H7 (cell line): ENCODE results near the gene GALNT10. TPM values are rescaled to one million over a fixed set of nuclear protein-coding genes. Genes with fewer than 3 reads are reported as not detected.

Experiments used
- DNase-seq: peaks from one replicate; pipeline ENCODE4 v3.0.0; 2012
- H3K27me3 ChIP-seq: 2 replicates; pipeline ENCODE4 v1.6.0; 2011; ENCODE audit warnings: mild to moderate bottlenecking, low read length; ENCODE audit not compliant: control insufficient read depth, insufficient read depth
- H3K36me3 ChIP-seq: replicated peaks from 2 replicates; pipeline ENCODE4 v1.5.1; 2011; ENCODE audit warnings: low read length; ENCODE audit not compliant: control insufficient read depth, insufficient read depth
- H3K4me3 ChIP-seq: 2 replicates; pipeline ENCODE4 v1.5.1; 2011; ENCODE audit warnings: low read depth, mild to moderate bottlenecking, control low read depth, low read length, moderate library complexity; ENCODE audit not compliant: insufficient read depth
- total RNA-seq: library from RNA; depleted of rRNA; stranded (reverse); fragments of >200 nt; shearing (Covaris generic); gene quantifications from 2 replicates; pipeline ENCODE4 v1.2.3, GENCODE V29; 2014

Gene GALNT10
- total RNA-seq, 1 experiment from 2014 or later = 13.8 TPM

DNA sequence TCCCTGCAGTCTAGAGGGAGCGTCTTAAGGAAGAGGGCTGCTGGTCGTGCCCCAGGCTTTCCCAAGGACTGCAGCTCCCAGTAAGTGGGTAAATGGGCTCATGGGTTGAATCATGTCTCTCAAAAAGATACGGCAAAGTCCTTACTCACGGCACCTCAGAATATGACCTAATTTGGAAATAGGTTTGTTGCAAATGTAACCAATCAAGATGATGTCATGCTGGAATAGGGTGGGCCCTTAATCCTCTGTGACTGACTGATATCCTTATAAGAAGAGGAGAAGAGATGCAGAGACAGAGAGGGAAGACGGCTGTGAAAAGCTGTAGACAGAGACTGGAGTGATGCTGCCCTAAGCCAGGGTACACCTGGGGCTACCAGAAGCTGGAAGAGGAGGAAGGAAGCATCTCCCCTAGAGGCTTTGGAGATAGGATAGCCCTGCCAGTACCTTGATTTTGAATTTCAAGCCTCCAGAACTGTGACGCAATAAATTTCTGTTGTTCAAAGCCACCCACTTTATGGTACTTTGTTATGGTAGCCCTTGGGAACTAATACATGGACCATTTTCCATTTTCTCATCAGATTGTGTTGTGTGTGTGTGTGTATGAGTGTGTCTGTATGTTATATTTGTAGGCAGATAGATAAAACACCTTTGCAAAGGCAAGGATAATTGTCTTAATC is 15.0 kb downstream of the GALNT10 start:
- H3K36me3 ChIP-seq = no peaks in the 10 kb centered on the region; the same call in 1 of the 2 replicates
- H3K27me3 ChIP-seq = no peaks in the 10 kb centered on the region
- H3K4me3 ChIP-seq = no peak overlapping the region
- DNase-seq = no peak

DNA sequence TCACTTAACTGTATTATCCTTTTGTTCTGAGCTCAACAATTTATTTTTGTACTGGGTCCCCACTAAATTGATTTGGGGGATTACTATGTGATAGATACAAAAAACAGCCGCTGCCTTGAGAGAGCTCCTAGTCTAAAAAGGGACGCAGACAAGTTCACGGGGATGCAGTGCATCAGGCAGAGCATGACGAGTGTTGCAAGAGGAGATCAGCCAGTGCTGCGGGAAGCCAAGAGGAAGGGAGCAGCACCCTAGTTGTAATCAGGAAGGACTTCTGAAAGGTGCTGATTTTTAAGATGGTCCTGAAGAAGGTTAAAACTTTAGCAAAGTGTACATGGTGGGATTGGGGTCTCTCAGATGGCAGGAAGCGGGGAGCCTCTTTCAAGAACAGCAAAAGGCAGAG is 15.8 kb downstream of the GALNT10 start:
- no peak for DNase-seq
- Histone ChIP-seq H3K4me3 (no peak overlapping the region), H3K27me3 (no peaks in the 10 kb centered on the region), H3K36me3 (no peaks in the 10 kb centered on the region; the same call in 1 of the 2 replicates)

DNA sequence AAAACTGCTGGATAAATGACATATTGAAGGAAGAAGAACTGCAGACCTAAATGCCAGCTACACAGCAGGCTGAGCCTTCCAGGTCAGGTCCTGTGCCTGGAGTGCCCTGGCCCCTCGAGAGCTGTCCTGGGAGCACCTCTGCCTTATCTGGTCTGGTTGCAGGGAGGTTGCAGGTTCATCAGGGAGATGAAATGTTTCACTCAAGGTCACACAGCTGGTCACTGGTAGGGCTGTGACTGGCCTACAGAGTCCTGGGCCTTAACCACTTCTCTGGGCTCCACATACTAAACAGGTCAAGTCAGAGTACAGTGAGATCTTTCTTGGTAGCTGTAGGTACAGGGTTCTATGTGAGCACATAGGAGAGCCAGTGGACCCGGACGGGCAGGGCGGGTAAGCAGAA is 16.7 kb downstream of the GALNT10 start:
- DNase-seq = no peak
- no peak overlapping the region for H3K4me3 ChIP-seq
- no peaks in the 10 kb centered on the region for H3K27me3 ChIP-seq
- H3K36me3 ChIP-seq = no peaks in the 10 kb centered on the region; the same call in 1 of the 2 replicates

DNA sequence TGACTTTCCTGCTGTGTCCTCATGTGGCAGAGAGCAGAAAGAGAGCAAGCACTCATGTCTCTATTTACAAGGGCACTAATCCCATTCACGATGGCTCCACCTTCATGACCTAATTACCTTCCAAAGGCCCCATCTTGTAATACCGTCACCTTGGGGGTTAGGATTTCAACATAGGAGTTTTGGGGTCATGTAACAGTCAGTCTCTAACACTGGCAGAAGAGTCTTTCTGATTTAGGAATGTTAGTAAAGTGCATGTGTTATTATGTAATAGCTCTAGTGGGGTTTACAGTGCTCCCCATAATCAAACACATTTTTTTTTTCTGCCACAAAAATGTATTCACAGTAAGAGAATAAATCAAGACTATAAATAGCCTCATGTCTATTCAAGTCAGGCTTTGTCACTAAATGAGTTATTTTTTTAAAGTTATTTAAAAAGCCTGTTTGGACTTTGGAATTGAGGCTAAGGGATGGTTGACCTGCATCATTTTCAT is 19.1 kb downstream of the GALNT10 start:
- Histone ChIP-seq H3K27me3 (no peaks in the 10 kb centered on the region), H3K36me3 (no peaks in the 10 kb centered on the region; the same call in 1 of the 2 replicates), H3K4me3 (no peak overlapping the region)
- DNase-seq = no peak

DNA sequence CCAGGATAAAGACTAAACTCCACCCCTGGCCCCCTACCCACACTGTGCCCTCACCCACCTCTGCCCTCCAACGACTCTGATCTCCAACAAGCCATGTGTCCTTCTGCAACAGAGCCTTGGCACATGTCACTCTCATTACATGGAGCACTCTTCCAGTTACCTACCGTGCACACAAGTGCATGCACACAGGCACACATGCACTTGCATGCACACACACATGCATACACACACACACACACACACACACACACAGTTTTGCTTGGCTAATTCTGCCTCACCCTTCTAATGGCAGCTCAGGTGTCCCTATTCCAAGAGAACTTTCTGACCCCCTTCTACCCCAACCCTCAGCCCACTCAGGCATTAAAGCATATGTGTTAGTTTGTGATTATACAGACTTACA is 19.6 kb downstream of the GALNT10 start:
- Histone ChIP-seq H3K36me3 (no peaks in the 10 kb centered on the region; the same call in 1 of the 2 replicates), H3K27me3 (no peaks in the 10 kb centered on the region), H3K4me3 (no peak overlapping the region)
- no peak for DNase-seq

DNA sequence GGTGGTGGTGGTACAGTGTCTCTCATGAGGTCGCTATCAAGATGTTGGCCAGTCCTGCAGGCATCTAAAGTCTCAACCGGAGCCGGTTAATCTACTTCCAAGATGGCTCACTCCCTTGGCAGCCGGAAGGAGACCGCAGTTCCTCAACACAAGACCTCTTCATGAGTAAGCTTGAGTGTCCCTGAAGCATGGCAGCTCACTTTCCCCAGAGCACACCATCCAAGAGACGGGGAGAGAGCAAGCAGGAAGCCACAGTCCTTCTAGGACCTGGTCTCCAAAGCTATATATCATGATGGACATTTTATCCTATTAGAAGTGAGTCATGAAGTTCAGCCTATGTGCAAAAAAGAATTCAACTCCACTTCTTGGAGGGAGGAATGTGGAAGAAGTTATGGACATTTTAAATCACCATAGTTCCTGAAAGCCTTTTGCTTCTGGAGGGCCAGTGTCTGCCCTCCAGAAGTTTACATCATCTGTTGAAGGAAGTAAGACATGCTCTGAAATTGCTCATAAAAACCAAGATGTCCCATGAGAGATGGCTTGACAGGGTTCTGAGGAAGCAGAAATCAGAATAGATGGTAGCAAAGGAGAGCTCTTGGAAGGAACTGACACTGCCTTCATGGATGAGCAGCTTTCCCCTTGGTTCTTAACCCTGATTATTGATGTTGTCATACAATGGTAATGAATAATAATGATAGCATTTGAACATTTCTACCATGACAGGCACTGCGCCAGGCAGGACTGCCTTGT is 21.3 kb downstream of the GALNT10 start:
- H3K4me3 ChIP-seq = no peak overlapping the region
- no peaks in the 10 kb centered on the region; the same call in 1 of the 2 replicates for H3K36me3 ChIP-seq
- no peaks in the 10 kb centered on the region for H3K27me3 ChIP-seq
- no peak for DNase-seq

DNA sequence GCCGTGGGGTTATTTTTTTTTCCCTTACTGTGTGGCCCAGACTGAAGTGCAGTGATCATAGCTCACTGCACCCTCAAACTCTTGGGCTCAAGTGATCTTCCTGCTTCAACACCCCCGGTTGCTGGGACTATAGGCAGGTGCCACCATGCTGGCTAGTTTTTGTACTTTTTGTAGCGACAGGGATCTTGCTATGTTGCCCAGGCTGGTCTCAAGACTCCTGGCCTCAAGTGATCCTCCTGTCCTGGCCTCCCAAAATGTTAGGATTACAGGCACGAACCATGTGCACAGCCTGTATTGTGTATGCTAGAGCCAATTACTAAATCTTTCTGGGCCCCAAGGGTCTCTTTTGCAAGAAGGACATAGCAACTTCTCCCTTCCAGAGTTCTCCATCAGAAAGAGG is 23.1 kb downstream of the GALNT10 start:
- Histone ChIP-seq H3K27me3 (no peaks in the 10 kb centered on the region), H3K36me3 (no peaks in the 10 kb centered on the region; the same call in 1 of the 2 replicates), H3K4me3 (no peak overlapping the region)
- no peak for DNase-seq

DNA sequence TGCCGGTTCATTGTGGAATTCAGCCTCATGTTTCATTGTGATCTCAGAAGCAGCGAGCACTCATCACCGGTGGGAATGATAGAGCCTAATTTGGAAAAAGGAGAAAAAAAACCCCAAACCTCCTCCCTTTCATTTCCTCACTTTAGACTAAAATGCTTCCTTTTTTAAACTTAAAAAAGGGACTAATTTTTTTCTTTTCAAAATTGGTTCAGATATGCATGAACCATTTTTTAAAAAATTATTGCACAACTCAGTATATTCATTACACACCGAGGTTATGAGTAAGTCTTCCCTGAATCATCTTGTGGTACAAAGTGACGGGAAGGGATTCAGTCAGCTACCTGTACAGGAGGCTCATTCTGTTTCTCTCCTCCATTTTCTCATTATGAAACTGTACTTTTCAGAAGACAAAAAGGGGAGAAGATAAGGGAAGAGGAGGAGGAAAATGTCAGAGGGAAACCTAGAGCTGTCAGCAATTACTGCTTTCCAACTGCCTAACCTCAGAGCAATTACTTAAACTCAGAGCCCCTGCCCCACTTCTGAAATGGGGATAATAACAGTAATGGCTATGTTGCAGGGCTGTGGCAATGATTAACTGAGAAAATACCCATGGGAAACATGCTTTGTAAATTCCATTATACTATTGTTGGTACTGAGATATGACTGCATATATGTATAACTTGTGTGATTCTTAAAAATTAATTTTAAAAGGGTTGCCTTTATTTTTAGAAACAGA is 24.0 kb downstream of the GALNT10 start:
- DNase-seq = no peak
- Histone ChIP-seq H3K36me3 (no peaks in the 10 kb centered on the region), H3K4me3 (no peak overlapping the region), H3K27me3 (no peaks in the 10 kb centered on the region)

DNA sequence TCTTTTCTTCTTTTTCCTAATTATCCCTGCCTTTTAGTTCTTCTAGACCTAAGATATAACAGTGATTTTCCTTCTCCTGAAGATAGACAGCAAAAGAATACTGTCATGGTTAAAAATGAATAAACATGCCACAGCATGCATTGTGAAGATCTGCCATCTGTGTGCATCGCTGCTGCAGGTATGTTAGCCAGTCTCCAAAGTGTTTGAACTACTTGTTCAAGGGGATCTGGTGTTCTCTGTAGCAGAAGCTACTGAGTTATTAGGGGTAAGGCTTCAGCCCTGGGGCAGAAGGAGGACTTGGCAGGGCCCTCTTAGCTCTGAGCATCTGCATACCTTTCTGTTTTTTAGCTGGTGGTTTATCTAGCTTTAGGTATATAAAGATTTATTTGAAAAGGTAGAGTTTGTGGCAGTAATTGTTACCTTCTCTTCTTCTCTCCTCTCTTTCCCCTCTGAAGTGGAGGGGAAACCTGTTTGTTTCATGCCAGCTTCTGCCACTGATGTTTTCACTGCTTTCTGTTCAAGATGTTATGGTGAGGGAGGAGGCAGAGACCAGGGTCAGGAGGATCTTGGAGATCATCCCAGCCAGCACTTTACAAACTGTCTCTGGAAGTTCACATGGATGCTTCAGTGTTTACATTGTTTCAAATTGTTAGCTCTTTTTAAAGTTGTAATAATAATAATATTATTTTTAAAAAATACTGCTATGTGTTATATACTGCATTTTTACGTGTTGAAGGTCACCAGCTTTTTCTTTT is 25.2 kb downstream of the GALNT10 start:
- Histone ChIP-seq H3K4me3 (no peak overlapping the region), H3K27me3 (no peaks in the 10 kb centered on the region), H3K36me3 (no peaks in the 10 kb centered on the region)
- DNase-seq = no peak

DNA sequence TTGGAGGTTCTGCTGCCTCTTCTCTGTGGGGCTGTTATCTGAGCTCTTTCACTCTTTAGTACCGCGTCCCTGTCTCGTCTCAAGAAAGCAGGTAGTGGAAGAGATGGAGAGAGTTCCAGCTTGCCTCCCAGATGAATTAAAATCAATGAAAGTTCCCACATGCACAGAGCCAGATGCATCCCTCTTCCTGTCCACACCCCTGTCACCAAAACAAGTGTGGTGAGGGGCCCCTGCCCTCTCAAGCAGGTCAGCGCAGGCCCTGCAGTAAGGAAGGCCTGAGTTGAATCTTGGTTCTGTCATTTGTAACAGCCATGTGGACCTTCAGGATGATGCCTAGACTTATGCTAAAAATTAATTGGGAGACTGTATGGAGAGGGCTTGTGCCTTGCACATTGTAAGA is 26.9 kb downstream of the GALNT10 start:
- DNase-seq = no peak
- no peak overlapping the region for H3K4me3 ChIP-seq
- no peaks in the 10 kb centered on the region for H3K36me3 ChIP-seq
- no peaks in the 10 kb centered on the region for H3K27me3 ChIP-seq

DNA sequence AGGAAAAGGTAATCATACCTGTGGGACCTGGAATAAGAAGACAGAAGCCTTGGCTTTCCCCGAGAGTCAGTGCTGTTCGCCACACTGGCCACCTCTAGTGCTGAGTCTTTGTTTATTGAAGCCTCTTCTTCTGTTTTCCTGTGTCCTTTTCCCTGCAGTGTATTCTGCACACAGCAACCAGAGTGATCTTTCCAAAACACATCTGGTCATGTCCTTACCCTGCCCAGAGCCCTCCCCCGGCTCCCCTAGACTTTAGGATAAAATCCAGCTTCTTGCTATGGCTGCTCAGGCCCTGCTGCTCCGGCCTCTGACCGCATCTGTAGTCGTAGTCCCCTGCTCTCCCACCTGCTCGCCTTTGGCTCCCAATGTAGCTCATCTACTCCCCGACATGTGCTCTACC is 28.3 kb downstream of the GALNT10 start:
- no peak for DNase-seq
- no peaks in the 10 kb centered on the region for H3K36me3 ChIP-seq
- no peak overlapping the region for H3K4me3 ChIP-seq
- H3K27me3 ChIP-seq = no peaks in the 10 kb centered on the region

DNA sequence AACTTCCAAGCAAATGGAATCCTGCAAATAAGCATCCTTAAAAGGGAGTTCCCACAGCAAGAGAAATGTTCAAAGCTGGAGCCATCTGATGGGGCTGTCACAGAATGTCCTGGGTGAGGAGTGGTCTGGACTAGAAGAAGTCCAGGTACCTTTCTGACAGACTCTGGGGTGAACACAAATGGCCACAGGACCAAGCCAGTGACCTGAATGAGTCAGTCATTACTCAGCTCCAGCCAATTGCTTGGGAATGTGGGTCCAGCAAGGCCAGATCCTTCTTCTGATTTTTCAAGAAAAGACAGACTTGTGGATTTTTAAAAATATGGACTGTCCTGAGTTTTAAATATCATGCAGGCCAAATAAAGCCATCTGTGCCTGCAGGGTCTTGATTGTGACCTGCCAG is 30.1 kb downstream of the GALNT10 start:
- H3K27me3 ChIP-seq = no peaks in the 10 kb centered on the region
- no peak overlapping the region for H3K4me3 ChIP-seq
- no peaks in the 10 kb centered on the region for H3K36me3 ChIP-seq
- DNase-seq = no peak

DNA sequence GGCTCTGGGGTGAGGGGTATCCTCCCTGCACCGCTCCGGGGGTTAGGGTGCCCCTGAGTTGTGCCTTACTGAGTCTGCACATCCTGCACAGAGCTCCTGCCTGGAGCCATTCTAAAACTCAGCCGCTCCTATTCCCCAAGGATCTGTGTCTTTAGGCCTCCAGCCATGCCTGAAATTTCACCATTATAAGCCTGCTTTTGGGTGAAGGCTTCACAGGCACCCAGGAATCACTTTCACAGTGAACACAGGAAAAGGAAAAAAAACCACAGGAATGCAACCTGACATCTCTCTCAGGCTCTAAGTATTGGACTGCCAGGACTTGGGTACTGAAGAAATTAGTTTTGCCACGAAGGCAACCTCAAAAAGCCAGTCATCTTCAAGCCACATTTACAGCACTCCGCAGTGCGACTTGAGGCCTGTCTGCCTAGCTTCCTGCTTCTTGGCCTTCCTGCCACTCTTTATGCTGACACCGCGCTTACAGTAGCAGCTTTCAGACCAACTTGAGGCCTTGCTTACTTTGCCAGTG is 30.9 kb downstream of the GALNT10 start:
- Histone ChIP-seq H3K4me3 (no peak overlapping the region), H3K36me3 (no peaks in the 10 kb centered on the region), H3K27me3 (no peaks in the 10 kb centered on the region)
- DNase-seq = no peak

DNA sequence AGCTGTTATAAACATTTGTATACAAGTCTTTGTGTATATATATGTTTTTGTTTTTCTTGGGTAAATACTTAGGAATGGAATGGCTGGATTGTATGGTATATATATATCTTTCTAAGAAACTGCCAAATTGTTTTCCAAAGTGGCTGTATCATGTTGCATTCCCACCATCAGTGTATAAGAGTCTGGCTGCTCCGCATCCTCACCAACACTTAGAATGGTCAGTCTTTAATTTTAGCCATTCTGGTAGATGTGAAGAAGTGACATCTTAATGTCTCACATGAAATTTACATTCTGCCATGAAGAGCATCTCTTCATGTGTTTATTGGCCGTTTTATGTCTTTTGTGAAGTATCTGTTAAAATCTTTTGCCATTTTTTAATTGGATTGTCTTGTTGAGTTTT is 31.9 kb downstream of the GALNT10 start:
- H3K4me3 ChIP-seq = no peak overlapping the region
- no peak for DNase-seq
- H3K36me3 ChIP-seq = no peaks in the 10 kb centered on the region
- H3K27me3 ChIP-seq = no peaks in the 10 kb centered on the region
